GM12892 (cell line): ENCODE data around the gene PAK2.
A peak's percentile ranks its signal among the peaks of the same experiment; 100 is the strongest.
"Not testable (repeated sequence)": the region's sequence is repeated elsewhere in the genome, so short reads cannot be mapped to it uniquely, and the experiment has no call there.

ENCODE experiments used
- DNase-seq: peaks from one replicate; pipeline ENCODE4 v3.0.0; 2011; ENCODE audit not compliant: insufficient read length
- FAIRE-seq: peaks from 2 replicates; lab custom pipeline; 2011; peaks lifted over from hg19 to GRCh38; lab: Jason Lieb, UNC
- POLR2A ChIP-seq: IDR thresholded peaks from 2 replicates; pipeline ENCODE4 v1.6.1; 2011; ENCODE audit warnings: low read depth, low read length, control low read depth
- POLR2AphosphoS5 ChIP-seq: IDR thresholded peaks from 2 replicates; pipeline ENCODE4 v1.6.1; 2011; ENCODE audit warnings: low read depth, low read length, control low read depth
- TAF1 ChIP-seq: IDR thresholded peaks from 2 replicates; pipeline ENCODE4 v1.6.1; 2011; ENCODE audit warnings: low read depth, mild to moderate bottlenecking, control low read depth, low read length, borderline replicate concordance

PAK2 gene

DNA sequence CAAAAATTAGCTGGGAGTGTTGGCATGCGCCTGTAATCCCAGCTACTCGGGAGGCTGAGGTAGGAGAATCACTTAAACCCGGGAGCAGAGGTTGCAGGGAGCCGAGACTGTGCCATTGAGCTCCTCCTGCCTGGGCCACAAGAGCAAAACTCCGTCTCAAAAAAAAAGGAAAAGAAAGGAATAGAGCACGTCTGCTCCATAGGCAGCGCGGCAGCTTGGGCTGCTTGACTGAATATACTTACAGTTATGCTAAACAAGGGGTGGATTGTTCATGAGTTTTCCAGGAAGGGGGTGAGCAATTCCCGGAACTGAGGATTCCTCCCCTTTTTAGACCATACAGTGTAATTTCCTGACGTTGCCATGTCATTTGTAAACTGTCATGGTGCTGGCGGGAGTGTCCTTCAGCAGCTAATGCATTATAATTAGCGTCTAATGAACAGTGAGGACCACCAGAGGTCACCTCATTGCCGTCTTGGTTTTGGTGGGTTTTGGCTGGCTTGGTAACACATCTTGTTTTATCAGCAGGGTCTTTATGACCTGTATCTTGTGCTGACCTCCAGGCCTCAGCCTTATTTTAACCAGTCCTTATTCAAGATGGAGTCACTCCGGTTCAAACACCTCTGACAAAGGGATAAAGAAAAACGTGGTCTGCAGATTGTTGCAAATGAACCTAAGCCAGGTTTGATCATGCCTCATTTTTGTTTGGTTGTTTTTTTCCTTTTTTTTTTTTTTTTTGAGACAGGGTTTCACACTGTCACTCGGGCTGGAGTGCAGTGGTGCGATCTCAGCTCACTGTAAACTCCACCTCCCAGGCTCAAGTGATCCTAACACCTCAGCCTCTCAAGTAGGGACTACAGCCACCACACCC is 103.1 kb downstream of the PAK2 start:
- DNase-seq, result no peak
- no peak for FAIRE-seq
- TF ChIP-seq POLR2A (no peak), POLR2AphosphoS5 (no peak), TAF1 (no peak)

DNA sequence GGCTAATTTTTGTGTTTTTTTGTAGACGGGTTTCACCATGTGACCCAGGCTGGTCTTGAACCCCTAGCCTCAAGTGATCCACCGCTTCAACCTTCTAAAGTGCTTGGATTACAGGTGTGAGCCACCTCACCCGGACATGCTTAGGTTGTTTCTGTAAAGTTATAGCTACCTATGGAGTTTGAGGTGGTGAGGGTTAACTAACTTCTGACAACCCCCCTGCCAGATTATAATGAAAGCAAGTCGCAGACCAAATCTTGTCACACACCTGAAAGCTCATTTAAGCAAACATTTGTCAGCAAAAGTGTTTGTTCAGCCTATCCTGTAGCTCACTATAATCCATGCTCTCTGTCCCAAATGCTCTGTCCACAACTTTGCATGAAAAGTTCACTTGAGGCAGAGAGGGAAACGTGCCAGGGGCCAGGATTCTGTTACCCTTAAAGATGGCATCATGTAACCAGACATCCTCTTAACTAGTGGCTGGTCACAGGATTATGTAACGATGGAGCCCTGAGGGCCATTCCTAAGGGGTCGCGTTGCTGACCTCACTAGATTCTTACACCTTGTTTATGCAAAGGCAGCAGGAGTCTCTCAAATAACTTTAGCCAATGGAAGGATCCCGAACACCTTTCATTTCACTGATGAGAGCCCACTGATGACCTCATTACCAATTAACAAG is 103.9 kb downstream of the PAK2 start:
- FAIRE-seq (no peak), DNase-seq (no peak)
- TF ChIP-seq POLR2AphosphoS5 (no peak), TAF1 (no peak), POLR2A (no peak)

DNA sequence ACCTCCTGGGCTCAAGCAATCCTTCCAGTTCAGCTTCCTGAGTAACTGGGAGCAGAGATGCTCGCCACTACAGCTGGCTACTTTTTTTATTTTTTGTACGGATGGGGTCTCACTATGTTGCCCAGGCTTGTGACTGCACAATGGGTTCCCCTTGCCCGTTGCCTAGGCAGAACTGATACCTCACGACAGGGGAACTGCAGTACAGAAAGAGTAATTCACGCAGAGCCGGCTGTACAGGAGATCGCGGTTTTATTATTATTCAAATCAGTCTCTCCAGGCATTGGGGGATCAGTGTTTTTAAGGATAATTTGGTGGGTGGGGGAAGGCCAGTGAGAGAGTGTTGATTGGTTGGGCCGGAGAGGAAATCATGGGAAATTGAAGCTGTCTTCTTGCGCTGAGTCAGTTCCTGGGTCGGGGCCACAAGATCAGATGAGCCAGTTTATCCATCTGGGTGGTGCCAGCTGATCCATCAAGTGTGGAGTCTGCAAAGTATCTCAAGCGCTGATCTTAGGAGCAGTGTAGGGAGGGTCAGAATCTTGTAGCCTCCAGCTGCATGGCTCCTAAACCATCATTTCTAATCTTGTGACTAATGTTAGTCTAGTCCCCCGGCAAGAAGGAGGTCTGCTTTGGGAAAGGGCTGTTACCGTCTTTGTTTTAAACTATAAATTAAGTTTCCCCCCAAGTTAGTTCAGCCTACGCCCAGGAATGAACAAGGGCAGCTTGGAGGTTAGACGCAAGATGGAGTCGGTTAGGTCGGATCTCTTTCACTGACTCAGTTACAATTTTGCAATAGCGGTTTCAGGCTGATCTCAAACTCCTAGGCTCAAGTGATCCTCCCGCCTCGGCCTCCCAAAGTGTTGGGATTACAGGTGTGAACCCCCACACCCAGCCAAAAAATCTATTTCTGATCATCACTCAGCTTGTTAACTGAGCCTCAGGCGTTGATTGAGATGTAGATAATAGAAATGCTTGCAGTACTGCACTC is 104.9 kb downstream of the PAK2 start:
- DNase-seq, FAIRE-seq: not testable (repeated sequence)

DNA sequence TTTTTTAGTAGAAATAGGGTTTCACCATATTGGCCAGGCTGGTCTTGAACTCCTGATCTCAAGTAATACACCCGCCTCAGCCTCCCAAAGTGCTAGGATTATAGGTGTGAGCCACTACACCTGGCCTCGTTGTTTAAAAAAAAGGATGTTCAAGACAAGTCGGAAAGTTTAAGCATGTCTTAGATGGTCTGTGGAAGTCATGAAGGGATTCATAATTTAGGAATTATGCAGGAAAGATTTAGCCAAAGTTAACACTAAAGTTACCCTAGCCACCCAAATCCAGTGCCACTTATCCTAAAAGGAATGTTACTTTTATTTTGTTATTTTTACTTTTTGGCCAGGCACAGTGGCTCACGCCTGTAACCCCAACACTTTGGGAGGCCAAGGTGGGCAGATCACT is 108.7 kb downstream of the PAK2 start:
- DNase-seq, FAIRE-seq: not testable (repeated sequence)

DNA sequence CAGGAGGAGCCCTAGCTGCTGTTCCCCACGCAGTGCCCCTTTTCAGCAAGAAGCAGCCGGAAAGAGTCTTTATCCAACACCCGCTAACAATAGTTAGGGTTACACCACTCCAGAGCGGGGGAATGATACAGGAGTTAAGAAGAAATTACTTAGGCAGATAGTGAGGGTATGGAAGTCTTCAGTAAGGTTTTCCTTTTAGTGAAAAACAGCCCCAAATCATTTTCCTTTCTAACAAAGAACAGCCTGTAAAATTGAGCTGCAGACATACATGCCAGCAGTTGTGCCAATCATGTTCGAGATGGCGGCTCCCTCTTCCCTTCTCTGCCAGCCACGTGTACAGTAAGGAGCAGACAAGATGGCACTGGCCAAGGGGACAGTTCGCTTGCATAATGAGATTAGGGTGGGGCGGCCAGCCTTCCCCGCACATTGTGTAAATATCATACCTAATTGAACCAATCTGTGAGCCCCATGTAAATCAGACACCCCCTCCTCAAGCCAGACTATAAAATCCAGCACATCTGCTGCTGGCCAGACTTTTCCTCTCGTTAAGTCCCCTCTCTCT is 109.6 kb downstream of the PAK2 start:
- no peak for TF ChIP-seq POLR2AphosphoS5
- TF ChIP-seq POLR2A, result no peak
- TF ChIP-seq TAF1, result no peak
- FAIRE-seq (no peak), DNase-seq (no peak)

DNA sequence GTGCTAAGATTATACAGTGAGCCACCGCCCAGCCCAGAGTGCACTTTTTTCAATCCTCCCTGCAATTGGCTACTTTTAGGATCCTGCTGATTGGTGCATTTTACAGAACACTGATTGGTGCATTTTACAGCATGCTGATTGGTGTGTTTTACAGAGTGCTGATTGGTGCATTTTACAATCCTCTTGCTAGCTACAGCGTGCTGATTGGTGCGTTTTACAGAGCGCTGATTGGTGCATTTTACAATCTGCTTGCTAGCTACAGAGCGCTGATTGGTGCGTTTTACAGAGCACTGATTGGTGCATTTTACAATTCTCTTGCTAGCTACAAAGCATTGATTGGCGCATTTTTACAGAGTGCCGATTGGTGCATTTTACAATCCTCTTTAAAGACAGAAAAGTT is 123.3 kb downstream of the PAK2 start:
- not testable (repeated sequence) for DNase-seq, FAIRE-seq

DNA sequence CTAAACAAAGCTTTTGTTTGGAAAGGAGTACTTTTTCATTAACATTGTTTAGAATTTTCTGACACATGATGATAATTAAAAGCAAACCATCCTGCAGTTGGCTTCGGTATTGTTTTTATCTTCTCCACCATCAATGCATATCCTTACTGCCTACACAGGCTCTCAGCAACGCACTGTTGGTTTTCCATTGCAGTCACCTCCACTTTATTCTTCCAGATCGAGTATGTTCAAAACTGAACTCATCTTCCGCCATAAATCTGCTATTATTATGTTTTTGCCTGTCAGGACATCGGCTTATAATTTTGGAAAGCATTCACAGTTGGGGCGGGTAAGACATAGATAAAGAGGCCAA is 127.5 kb downstream of the PAK2 start:
- DNase-seq (no peak), FAIRE-seq (peak; percentile 24)
- TF ChIP-seq TAF1, result no peak
- TF ChIP-seq POLR2A, result no peak
- TF ChIP-seq POLR2AphosphoS5, result no peak

DNA sequence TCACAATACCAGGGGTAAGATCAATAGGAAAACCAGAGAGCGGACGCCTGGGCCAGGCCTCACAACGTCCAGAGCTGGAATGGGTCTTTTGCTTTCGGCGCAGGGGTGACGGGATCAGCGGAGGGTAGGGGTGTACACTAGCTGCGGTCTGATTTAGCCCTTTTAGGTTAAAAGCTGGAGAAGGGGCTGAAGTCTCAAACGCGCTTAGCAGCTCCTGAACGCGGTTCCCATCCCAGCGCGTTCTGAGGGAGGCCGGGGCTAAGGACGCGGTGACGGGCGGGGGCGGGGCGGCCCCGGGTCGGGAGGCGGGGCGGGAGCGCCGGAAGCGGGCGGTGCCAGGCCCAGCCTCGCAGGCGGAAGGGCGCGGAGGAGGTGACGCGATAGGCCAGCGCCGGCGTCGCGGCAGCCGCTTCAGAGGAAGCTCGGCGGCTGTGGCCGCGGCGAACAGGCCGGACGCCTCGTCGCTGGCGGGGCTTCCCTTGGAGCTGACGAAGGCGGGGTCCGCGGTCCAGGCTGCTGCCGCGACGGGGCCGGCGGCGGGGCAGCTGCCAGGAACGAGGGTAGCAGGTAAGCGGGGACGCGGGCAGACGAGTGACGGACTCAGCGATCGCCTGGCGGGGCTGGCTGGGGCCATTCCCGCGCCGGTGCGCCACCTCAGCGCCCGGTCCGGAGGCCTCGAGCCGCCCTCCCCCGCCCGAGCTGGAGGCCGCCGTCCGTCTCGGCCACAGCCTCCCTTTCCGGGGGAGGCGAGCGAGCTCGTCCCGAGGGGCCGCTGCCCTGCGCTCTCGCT is 128.0 kb downstream of the PAK2 start, which contains the start of gene SENP5:
SENP5 (plus strand) TSS at position 414 of the 790 bp plus-strand sequence. CDS start 17,262 bp downstream, outside the sequence.
- FAIRE-seq (peak; percentile 94), DNase-seq (peak; percentile 85)
- TF ChIP-seq POLR2AphosphoS5 (peak; percentile 87), TAF1 (peak; percentile 62; the same call in 1 of the 2 replicates), POLR2A (peak; percentile 98)

DNA sequence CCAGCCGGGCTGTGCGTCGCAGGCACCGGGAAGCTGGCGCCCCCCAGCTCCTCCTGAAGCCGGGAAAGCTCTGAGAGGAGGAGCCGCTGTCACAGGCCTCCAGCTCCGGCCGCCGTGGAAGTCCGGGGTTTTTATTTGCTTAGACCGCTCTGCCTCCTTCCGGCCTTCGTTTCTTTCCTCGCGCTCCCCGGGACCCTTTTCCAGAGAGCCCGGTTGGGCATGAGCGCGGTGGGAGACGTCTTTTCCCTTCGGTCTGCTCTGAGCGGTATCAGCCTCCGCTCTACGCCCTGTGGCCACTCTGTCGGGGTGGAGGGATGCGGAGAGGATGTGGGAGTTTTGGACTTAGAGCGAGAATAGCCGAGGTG is 128.6 kb downstream of the PAK2 start:
- FAIRE-seq (peak; percentile 51), DNase-seq (peak; percentile 20)
- TF ChIP-seq POLR2A, result no peak
- TF ChIP-seq TAF1, result no peak
- no peak for TF ChIP-seq POLR2AphosphoS5

DNA sequence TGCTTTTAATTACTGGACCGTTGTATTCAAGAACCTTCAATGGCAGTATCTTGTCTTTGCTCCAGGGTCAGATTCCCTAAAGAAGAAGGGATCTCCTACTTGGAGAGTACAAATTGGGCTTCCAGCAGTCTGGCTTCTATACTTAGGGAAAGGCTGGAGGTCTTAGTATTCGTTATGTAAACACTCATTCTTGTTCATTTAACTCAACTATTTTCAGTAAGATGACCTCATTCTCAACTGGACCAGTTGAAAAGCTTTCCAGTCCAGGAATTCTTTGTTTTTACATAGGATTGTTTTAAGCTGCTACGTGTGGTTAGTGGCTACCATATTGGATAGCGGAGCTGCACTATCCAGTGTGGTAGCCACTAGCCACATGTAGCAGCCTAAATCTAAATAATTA is 132.7 kb downstream of the PAK2 start:
- DNase-seq (no peak), FAIRE-seq (no peak)
- TF ChIP-seq POLR2AphosphoS5 (no peak), POLR2A (no peak), TAF1 (no peak)

DNA sequence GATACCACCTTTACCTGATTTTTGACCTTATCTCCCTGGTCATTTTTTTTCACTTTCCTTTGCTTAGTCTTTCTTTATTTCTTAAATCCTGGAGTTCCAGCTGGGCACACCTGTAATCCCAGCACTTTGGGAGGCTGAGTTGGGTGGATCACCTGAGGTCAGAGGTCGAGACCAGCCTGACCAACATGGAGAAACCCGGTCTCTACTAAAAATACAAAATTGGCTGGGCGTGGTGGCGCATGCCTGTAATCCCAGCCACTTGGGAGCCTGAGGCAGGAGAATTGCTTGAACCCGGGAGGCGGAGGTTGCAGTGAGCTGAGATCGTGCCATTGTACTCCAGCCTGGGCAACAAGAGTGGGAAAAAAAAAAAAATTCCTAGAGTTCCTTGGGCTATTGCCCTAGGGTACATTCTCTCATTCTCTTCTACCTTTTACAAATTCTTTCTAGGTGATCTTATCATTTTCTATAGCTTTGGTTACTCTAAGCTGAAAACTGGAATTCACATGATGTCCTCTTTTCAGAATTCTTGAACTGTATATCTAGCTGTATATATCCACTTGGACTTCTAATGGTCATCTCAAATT is 134.9 kb downstream of the PAK2 start:
- FAIRE-seq, DNase-seq: not testable (repeated sequence)

DNA sequence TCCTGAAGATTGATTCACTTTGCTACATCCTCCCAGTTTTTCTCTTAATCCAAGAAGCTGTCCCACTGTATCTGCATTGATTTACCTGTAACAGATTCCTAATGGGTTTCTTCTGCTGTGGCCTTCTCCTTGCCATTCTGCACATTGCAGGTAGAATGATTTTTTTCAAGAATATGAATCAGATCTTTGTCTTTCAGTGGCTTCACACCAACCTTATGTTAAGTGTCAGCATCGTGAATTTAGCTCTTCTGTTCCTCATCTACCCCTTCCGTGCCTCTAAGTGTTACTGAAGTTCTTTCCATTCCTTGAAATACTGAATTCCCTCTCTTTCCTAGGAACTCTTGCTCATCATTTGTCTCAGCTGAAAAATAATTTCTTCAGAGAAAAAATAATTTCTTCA is 135.6 kb downstream of the PAK2 start:
- DNase-seq (no peak), FAIRE-seq (no peak)
- TF ChIP-seq POLR2AphosphoS5 (no peak), TAF1 (no peak), POLR2A (no peak)
